Anterior cingulate cortex (tissue), 58 donors: ENCODE measurements around the gene NRIP3.

Source experiments
- DNase-seq, 58 donors: peaks; one replicate each; lab custom pipeline; 2025; lab: John Stamatoyannopoulos, UW

The NRIP3 gene

GRCh38 chr11:8934742-8935488 is 68.9 kb downstream of the NRIP3 start:
- no peak for DNase-seq

GRCh38 chr11:8933931-8934330 is 69.9 kb downstream of the NRIP3 start:
- no peak for DNase-seq

- no peak for DNase-seq
Measured at GRCh38 chr11:8932564-8933180, 71.1 kb downstream of the NRIP3 start, which contains the start of gene C11orf16. C11orf16 (minus strand) TSS chr11:8932947; CDS start chr11:8932308, 639 bp downstream.
